IMR-90 (cell line): ENCODE measurements around the gene PIK3CG.

Source experiments
- BHLHE40 ChIP-seq: fragments of 150-350 bp; IDR thresholded peaks from 2 replicates; pipeline ENCODE4 v1.6.1; 2016; ENCODE audit warnings: mild to moderate bottlenecking, low read depth, low read length
- CEBPB ChIP-seq: IDR thresholded peaks from 2 replicates; pipeline ENCODE4 v1.6.1; 2012; ENCODE audit warnings: low read depth, low read length, improper control_type of control experiment
- CTCF ChIP-seq: conservative IDR thresholded peaks from 2 replicates; pipeline ENCODE4 v1.5.1; 2012; ENCODE audit warnings: mild to moderate bottlenecking, low read depth, low read length, improper control_type of control experiment
- MAFK ChIP-seq: IDR thresholded peaks from 2 replicates; pipeline ENCODE4 v1.6.1; 2012; ENCODE audit warnings: low read depth, low read length, improper control_type of control experiment
- MXI1 ChIP-seq: IDR thresholded peaks from 2 replicates; pipeline ENCODE4 v1.6.1; 2012; ENCODE audit warnings: low read depth, mild to moderate bottlenecking, low read length, moderate library complexity, borderline replicate concordance
- POLR2A ChIP-seq: IDR thresholded peaks from 2 replicates; pipeline ENCODE4 v1.6.1; 2012; ENCODE audit warnings: mild to moderate bottlenecking, low read depth, low read length
- RAD21 ChIP-seq: IDR thresholded peaks from 2 replicates; pipeline ENCODE4 v1.6.1; 2012; ENCODE audit warnings: low read length, improper control_type of control experiment
- RCOR1 ChIP-seq: IDR thresholded peaks from 2 replicates; pipeline ENCODE4 v1.6.1; 2012; ENCODE audit warnings: mild to moderate bottlenecking, low read length, improper control_type of control experiment; ENCODE audit not compliant: insufficient replicate concordance
- RFX5 ChIP-seq: IDR thresholded peaks from 2 replicates; pipeline ENCODE4 v1.8.0; 2012; ENCODE audit warnings: low read depth, mild to moderate bottlenecking, low read length, moderate library complexity

- no peak for TF ChIP-seq RCOR1
- no peak for TF ChIP-seq CTCF
- TF ChIP-seq RAD21, result no peak
- TF ChIP-seq MAFK, result no peak
- TF ChIP-seq BHLHE40, result no peak
- no peak for TF ChIP-seq RFX5
- no peak for TF ChIP-seq POLR2A
- no peak for TF ChIP-seq MXI1
- no peak for TF ChIP-seq CEBPB
Observed at GRCh38 chr7:106883456-106884026, 18.5 kb downstream of the PIK3CG start.
